HG03060 (cell line): ENCODE measurements around the gene AIG1.

Source experiments
- ATAC-seq: cut with Tn5 transposase; IDR thresholded peaks from one replicate; pipeline ENCODE4 v1.9.1; 2021; ENCODE audit warnings: low read depth, moderate number of reproducible peaks; ENCODE audit not compliant: unreplicated experiment

AIG1 gene

DNA sequence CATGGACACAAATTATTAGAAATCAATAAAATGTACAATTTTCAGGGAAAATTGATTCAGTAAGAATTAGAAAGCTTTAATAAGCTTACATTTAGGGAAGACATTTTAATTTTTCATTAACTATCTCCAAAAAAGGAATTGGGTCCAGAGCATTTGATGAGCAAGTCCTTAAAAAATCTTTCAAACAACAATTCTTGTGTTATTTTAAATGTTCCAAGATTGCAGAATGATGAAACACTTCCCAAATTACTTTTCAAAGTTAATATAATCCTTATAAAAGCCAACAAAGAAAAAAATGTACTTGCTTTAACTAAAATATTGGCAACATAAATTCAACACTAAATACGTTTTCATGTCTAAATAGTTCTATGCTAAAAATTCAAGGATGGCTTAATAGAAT is 287.8 kb downstream of the AIG1 start:
- no peak for ATAC-seq

DNA sequence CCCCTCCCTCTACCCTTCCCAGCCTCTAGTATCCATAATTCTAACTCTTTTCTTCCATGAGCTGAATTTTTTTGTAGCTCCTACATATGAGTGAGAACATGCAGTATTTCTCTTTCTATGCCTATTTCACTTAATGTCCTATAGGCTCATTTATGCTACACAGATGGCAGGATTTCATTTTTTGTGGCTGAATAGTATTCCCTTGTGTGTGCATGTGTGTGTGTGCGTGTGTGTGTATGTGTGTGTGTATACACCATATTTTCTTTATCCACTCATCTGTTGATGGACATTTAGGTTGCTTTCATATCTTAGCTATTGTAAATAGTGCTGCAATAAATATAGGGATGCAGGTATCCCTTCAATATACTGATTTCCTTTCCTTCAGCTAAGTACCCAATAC is 288.8 kb downstream of the AIG1 start:
- no peak for ATAC-seq

GRCh38 chr6:143356101-143356880 is 295.6 kb downstream of the AIG1 start:
- no peak for ATAC-seq

DNA sequence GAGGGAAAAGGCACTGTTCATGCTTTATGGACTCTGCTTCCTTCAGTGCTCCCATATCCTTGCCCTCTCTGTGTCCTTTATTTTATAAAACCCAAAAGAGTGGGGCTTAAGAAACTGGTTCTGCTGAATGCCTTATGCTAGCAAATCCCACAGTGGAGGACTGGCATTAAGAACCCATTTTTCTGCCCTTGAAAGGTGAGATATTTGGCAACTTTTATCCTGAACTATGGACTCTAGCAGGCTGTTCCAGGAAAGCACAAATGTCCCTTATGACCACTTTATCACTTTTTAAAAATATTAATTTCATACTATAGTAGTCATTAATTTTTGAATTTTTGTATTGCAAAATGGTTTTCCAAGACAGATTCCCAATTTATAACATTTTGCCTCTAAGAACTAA is 296.5 kb downstream of the AIG1 start:
- ATAC-seq: no peak

GRCh38 chr6:143357561-143358255 is 297.0 kb downstream of the AIG1 start:
- ATAC-seq: no peak

- no peak for ATAC-seq
Observed at GRCh38 chr6:143361536-143362191, 301.0 kb downstream of the AIG1 start.

GRCh38 chr6:143362192-143362558 is 301.5 kb downstream of the AIG1 start:
- no peak for ATAC-seq

DNA sequence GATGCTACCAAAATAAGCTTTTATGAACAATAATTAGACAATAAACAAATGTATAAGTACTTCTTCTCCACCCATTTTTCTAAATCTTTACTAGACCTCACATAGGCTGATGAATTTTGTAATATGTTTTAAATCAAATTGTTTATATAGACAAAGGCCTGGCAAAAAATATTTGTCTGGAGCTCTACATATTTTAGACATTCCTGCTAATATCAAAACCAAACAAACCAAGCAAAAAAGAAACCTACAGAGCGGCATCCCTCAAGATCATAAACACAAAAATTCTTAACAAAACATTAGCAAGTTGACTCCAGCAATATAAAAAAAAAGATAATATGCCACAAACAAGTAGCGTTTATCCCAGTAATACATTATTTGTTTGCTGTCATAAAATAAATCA is 302.6 kb downstream of the AIG1 start:
- ATAC-seq: no peak

- peak; percentile 98 for ATAC-seq
Observed at GRCh38 chr6:143368426-143368825, 307.7 kb downstream of the AIG1 start.

- ATAC-seq: no peak
Observed at GRCh38 chr6:143369971-143370370, 309.3 kb downstream of the AIG1 start.

GRCh38 chr6:143370812-143371370 is 310.2 kb downstream of the AIG1 start:
- ATAC-seq: no peak

- no peak for ATAC-seq
Observed at GRCh38 chr6:143372199-143372882, 311.7 kb downstream of the AIG1 start.

GRCh38 chr6:143374014-143374413 is 313.3 kb downstream of the AIG1 start:
- no peak for ATAC-seq

DNA sequence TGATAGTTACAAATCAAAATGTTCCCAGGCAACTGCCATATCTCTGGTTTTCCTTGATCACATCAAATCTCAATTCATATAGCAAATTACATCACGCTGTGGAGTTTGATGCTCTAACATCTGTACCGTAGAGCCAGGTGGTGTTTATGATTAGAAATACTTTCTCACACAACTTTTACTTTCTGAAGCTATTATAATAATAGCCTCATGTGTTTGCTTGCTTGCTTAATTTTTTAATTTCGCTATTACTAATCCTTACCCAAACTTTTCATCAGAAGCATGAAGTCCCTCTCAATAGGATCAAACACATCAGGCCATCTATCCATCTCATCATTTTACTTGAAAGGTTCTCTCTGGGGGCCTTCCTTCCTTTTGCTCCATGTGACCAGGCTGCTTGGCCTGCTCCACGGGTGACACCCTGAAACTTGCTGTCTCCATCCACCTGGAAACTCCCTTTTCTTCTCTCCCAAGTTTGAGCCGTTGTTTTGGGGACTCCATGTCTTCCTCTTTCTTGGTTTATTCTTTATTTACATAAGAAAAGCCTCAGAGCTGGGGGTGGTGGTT is 314.4 kb downstream of the AIG1 start:
- no peak for ATAC-seq

DNA sequence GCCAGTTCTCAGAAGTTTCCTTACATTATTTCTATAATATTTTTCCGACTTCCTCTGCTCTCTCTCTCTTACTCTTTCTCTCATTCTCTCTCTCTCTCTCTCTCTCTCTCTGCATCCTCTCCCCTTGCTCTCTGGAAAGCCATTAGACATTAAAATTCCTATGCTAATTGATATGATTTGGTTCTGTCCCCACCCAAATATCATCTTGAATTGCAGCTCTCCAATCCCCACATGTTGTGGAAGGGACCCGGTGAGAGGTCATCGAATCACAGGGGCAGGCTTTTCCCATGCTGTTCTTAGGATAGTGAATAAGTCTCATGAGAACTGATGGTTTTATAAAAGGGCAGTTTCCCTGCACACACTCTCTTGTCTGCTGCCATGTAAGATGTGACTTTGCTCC is 315.7 kb downstream of the AIG1 start:
- no peak for ATAC-seq

DNA sequence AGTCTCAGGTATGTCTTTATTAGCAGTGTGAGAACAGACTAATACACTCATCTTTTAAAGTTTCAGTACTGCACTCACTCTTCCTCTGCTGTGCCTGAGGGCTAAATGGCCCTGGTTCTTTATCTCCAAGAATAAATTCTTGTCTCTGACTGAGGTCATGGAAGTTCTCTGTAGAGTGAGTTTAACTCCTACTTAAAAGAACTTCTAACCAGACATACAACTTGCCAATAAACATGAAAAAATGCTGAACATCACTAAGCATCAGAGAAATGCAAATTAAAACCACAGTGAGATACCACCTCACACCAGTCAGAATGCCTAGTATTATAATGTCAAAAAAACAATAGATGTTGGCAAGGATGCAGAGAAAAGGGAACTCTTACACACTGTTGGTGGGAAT is 316.2 kb downstream of the AIG1 start:
- no peak for ATAC-seq

- no peak for ATAC-seq
Observed at GRCh38 chr6:143385636-143386035, 324.9 kb downstream of the AIG1 start.

DNA sequence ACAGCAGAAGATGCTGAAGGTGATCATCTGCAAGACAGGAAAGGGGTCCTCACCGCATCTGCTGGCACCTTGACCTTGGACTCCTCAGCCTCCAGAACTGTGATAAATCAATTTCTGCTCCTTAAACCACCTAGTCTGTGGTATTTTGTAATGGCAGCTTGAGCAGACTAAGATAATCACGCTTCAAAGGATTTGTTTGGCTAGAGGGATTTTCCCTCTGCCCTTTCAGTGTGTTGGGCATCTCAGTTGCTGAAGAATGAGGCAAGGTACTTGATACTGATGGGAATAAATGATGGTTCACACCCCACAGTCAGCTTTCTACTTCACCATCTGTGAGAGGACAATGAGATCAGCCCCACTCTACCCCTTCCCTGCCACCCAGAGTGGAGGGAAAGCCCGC is 329.6 kb downstream of the AIG1 start:
- no peak for ATAC-seq
